ENCODE results near the gene CENPA. TPM values are rescaled to one million over a fixed set of nuclear protein-coding genes. Genes with fewer than 3 reads are reported as not detected.

The CENPA gene
- polyA plus RNA-seq, 2 of the 4 experiments (the other 2 are of a cell fraction): 45.7 to 46.0 TPM

DNA sequence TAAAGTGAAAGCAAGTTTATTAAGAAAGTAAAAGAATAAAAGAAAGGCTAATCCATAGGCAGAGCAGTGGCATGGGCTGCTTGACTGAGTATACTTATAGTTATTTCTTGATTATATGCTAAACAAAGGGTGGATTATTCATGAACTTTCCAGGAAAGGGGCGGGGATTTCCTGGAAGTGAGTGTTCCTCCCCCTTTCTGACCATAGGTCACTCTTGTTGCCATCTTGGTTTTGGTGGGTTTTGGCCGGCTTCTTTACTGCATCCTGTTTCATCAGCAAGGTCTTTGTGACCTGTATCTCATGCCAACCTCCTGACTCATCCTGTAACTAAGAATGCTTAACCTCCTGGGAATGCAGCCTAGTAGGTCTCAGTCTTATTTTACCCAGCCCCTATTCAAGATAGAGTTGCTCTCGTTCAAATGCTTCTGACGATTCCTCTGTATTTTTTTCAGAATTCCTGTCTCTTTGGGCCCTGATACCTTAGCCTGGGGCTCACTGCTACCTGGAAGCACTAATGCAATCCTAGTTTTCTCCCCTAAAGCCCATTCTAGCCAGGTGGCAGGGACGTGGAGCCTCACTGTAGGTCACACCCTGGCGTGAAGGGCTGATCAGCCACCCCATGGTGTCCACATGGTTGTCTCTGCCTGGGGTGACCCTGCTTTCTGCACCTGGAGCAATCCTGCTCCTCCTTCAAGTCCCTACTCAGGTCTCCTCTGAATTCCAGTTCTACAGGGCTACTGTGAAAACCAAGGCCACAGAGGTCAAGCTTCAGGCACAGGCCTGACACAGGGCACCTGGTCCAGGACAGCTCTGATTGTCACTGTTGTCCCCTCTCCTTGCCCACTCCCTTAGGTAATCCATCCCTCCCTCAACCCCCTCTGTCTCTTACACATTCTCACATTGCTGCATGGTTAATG lies 27.7 kb upstream of the CENPA start (continued):
- TF ChIP-seq, protein P1, sequence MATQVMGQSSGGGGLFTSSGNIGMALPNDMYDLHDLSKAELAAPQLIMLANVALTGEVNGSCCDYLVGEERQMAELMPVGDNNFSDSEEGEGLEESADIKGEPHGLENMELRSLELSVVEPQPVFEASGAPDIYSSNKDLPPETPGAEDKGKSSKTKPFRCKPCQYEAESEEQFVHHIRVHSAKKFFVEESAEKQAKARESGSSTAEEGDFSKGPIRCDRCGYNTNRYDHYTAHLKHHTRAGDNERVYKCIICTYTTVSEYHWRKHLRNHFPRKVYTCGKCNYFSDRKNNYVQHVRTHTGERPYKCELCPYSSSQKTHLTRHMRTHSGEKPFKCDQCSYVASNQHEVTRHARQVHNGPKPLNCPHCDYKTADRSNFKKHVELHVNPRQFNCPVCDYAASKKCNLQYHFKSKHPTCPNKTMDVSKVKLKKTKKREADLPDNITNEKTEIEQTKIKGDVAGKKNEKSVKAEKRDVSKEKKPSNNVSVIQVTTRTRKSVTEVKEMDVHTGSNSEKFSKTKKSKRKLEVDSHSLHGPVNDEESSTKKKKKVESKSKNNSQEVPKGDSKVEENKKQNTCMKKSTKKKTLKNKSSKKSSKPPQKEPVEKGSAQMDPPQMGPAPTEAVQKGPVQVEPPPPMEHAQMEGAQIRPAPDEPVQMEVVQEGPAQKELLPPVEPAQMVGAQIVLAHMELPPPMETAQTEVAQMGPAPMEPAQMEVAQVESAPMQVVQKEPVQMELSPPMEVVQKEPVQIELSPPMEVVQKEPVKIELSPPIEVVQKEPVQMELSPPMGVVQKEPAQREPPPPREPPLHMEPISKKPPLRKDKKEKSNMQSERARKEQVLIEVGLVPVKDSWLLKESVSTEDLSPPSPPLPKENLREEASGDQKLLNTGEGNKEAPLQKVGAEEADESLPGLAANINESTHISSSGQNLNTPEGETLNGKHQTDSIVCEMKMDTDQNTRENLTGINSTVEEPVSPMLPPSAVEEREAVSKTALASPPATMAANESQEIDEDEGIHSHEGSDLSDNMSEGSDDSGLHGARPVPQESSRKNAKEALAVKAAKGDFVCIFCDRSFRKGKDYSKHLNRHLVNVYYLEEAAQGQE (IDR thresholded peaks at IDR 0.05): no peak
- TF ChIP-seq ZNF302 (CRISPR knock-in tag; IDR thresholded peaks at IDR 0.05) (no peak), CHD2 (IDR thresholded peaks at IDR 0.05; ENCODE audit: low read length, partially characterized antibody) (no peak), CBX2 (IDR thresholded peaks at IDR 0.05; ENCODE audit: borderline replicate concordance, low read depth) (no peak), RAD21 (conservative IDR thresholded peaks at IDR 0.05 in 1 of 2, IDR thresholded peaks at IDR 0.05 in 1 of 2) (peak; percentile 29 to 32; a peak in 1 of 5 replicates), EP300 (IDR thresholded peaks at IDR 0.05) (peak; percentile 86 to 94), KDM1A (IDR thresholded peaks at IDR 0.05; ENCODE audit: low read depth) (no peak), ZSCAN20 (CRISPR knock-in tag; IDR thresholded peaks at IDR 0.05) (no peak)

- no peak for TF ChIP-seq RAD21 (conservative IDR thresholded peaks at IDR 0.05 in 1 of 2, IDR thresholded peaks at IDR 0.05 in 1 of 2)
- no peak for TF ChIP-seq EP300 (IDR thresholded peaks at IDR 0.05)
- no peak for TF ChIP-seq JUNB (IDR thresholded peaks at IDR 0.05)
- no peak for TF ChIP-seq NPAS2 (CRISPR knock-in tag; IDR thresholded peaks at IDR 0.05; ENCODE audit: borderline replicate concordance)
- no peak for TF ChIP-seq ESRRA (IDR thresholded peaks at IDR 0.05; ENCODE audit: borderline replicate concordance, low read length)
- TF ChIP-seq SREBF2 (IDR thresholded peaks at IDR 0.05): no peak
- TF ChIP-seq BHLHE40 (IDR thresholded peaks at IDR 0.05; ENCODE audit: low read depth, low read length): no peak
- no peak for TF ChIP-seq KDM5A (IDR thresholded peaks at IDR 0.05)
- no peak for TF ChIP-seq HOXB13 (CRISPR knock-in tag; IDR thresholded peaks at IDR 0.05; ENCODE audit: low read depth)
- TF ChIP-seq FOSB (CRISPR knock-in tag; IDR thresholded peaks at IDR 0.05): no peak
- TF ChIP-seq HDAC2 (IDR thresholded peaks at IDR 0.05): no peak
- no peak for TF ChIP-seq CBX8 (IDR thresholded peaks at IDR 0.05)
- WGBS (ENCODE audit: missing lambda C conversion rate): 67% methylated on average over 7 of the region's 7 CpGs
- DNase-seq (ENCODE audit: low read depth in 1 of 2, low spot score in 1 of 2): no peak
- CTCF ChIA-PET: interaction anchor here (0.7 to 2.8 kb wide), 4 partner anchors 10 to 294 kb away, joined by 3 to 12 read pairs (median 6); no protein-coding TSS in a partner anchor
- peak overlapping the region; percentile 70 for H3K4me2 ChIP-seq
- POLR2A ChIA-PET: no interaction called here
- peaks cover 57% of the 10 kb centered on the region for H3K4me1 ChIP-seq
- peak overlapping the region; percentile 97 for H3K27ac ChIP-seq
- H3K9me3 ChIP-seq: no peaks in the 10 kb centered on the region
- 0 out of 6 replicates have a peak, but pooled peaks of 1 of the 2 experiments have one; percentile 2 for ATAC-seq
- no peak overlapping the region for H3K4me3 ChIP-seq
- no peak for FAIRE-seq
Observed at GRCh38 chr2:26758790-26759321, 27.0 kb upstream of the CENPA start.

- H3K9me3 ChIP-seq: no peaks in the 10 kb centered on the region
- FAIRE-seq: no peak
- WGBS (ENCODE audit: missing lambda C conversion rate): 97% methylated on average over 5 of the region's 5 CpGs
- CTCF ChIA-PET: interaction anchor here (0.7 to 2.8 kb wide), 5 partner anchors 9 to 162 kb away, joined by 3 to 12 read pairs (median 3); no protein-coding TSS in a partner anchor
- H3K27ac ChIP-seq: peak overlapping the region; percentile 97
- H3K4me1 ChIP-seq: peaks cover 49% of the 10 kb centered on the region
- DNase-seq (ENCODE audit: low read depth in 1 of 2, low spot score in 1 of 2): no peak
- ATAC-seq: no peak
- POLR2A ChIA-PET: no interaction called here
- H3K4me2 ChIP-seq: no peak overlapping the region
- no peak overlapping the region for H3K4me3 ChIP-seq
- TF ChIP-seq JUNB (IDR thresholded peaks at IDR 0.05): no peak
- TF ChIP-seq FOXS1 (CRISPR knock-in tag; IDR thresholded peaks at IDR 0.05): no peak
- TF ChIP-seq, protein P2, sequence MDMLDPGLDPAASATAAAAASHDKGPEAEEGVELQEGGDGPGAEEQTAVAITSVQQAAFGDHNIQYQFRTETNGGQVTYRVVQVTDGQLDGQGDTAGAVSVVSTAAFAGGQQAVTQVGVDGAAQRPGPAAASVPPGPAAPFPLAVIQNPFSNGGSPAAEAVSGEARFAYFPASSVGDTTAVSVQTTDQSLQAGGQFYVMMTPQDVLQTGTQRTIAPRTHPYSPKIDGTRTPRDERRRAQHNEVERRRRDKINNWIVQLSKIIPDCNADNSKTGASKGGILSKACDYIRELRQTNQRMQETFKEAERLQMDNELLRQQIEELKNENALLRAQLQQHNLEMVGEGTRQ (IDR thresholded peaks at IDR 0.05): no peak
- no peak for TF ChIP-seq EHF (CRISPR knock-in tag; IDR thresholded peaks at IDR 0.05)
- no peak for TF ChIP-seq TP53 (CRISPR knock-in tag; IDR thresholded peaks at IDR 0.05)
- TF ChIP-seq RARB (CRISPR knock-in tag; IDR thresholded peaks at IDR 0.05): no peak
- TF ChIP-seq, protein P3, sequence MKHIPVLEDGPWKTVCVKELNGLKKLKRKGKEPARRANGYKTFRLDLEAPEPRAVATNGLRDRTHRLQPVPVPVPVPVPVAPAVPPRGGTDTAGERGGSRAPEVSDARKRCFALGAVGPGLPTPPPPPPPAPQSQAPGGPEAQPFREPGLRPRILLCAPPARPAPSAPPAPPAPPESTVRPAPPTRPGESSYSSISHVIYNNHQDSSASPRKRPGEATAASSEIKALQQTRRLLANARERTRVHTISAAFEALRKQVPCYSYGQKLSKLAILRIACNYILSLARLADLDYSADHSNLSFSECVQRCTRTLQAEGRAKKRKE (CRISPR knock-in tag; IDR thresholded peaks at IDR 0.05; ENCODE audit: low read depth): no peak
- no peak for TF ChIP-seq PHF8 (IDR thresholded peaks at IDR 0.05; ENCODE audit: borderline replicate concordance, low read depth)
- TF ChIP-seq GATA3 (IDR thresholded peaks at IDR 0.05; ENCODE audit: borderline replicate concordance): no peak
Observed at GRCh38 chr2:26759845-26760244, 26.0 kb upstream of the CENPA start.

Data from A549 (cell line).